ENCODE measurements around the gene CDH26. TPM values are rescaled to one million over a fixed set of nuclear protein-coding genes. Genes with fewer than 3 reads are reported as not detected.

The CDH26 gene
- total RNA-seq, 1 donor from 2014 or later, result not detected

GRCh38 chr20:59999502-59999901, 41.3 kb downstream of the CDH26 start:
- peaks cover 9% of the 10 kb centered on the region for H3K4me1 Mint-ChIP-seq (ENCODE audit: low read depth)
- DNase-seq (ENCODE audit: low spot score), result no peak
- H3K27ac Mint-ChIP-seq (ENCODE audit: unreplicated experiment), result no peak overlapping the region
- no peaks in the 10 kb centered on the region for H3K9me3 Mint-ChIP-seq (ENCODE audit: low read depth)
- no peak for TF ChIP-seq CTCF (IDR thresholded peaks at IDR 0.05)
- H3K36me3 Mint-ChIP-seq (ENCODE audit: low read depth), result no peaks in the 10 kb centered on the region
- no peak overlapping the region for H3K4me3 Mint-ChIP-seq (ENCODE audit: unreplicated experiment)
- peaks cover 2% of the 10 kb centered on the region for H3K27me3 Mint-ChIP-seq (ENCODE audit: low read depth)

GRCh38 chr20:60000271-60001042, 42.2 kb downstream of the CDH26 start:
- TF ChIP-seq CTCF (IDR thresholded peaks at IDR 0.05), result no peak

GRCh38 chr20:60001108-60001507, 42.9 kb downstream of the CDH26 start:
- no peak overlapping the region for H3K27ac Mint-ChIP-seq (ENCODE audit: unreplicated experiment)
- H3K27me3 Mint-ChIP-seq (ENCODE audit: low read depth), result peaks cover 2% of the 10 kb centered on the region
- no peak for TF ChIP-seq CTCF (IDR thresholded peaks at IDR 0.05)
- H3K36me3 Mint-ChIP-seq (ENCODE audit: low read depth), result no peaks in the 10 kb centered on the region
- H3K9me3 Mint-ChIP-seq (ENCODE audit: low read depth), result no peaks in the 10 kb centered on the region
- H3K4me1 Mint-ChIP-seq (ENCODE audit: low read depth), result peaks cover 9% of the 10 kb centered on the region
- no peak for DNase-seq (ENCODE audit: low spot score)
- H3K4me3 Mint-ChIP-seq (ENCODE audit: unreplicated experiment), result no peak overlapping the region

More at GRCh38 chr20:60000271-60001042, 42.2 kb downstream of the CDH26 start:
- peaks cover 9% of the 10 kb centered on the region for H3K4me1 Mint-ChIP-seq (ENCODE audit: low read depth)
- H3K9me3 Mint-ChIP-seq (ENCODE audit: low read depth), result no peaks in the 10 kb centered on the region
- H3K27ac Mint-ChIP-seq (ENCODE audit: unreplicated experiment), result no peak overlapping the region
- no peak overlapping the region for H3K4me3 Mint-ChIP-seq (ENCODE audit: unreplicated experiment)
- no peaks in the 10 kb centered on the region for H3K36me3 Mint-ChIP-seq (ENCODE audit: low read depth)
- H3K27me3 Mint-ChIP-seq (ENCODE audit: low read depth), result peaks cover 2% of the 10 kb centered on the region
- DNase-seq (ENCODE audit: low spot score), result no peak

- no peak for DNase-seq (ENCODE audit: low spot score)
- peaks cover 9% of the 10 kb centered on the region for H3K4me1 Mint-ChIP-seq (ENCODE audit: low read depth)
- H3K27me3 Mint-ChIP-seq (ENCODE audit: low read depth), result no peaks in the 10 kb centered on the region
- no peak overlapping the region for H3K27ac Mint-ChIP-seq (ENCODE audit: unreplicated experiment)
- no peak overlapping the region for H3K4me3 Mint-ChIP-seq (ENCODE audit: unreplicated experiment)
- TF ChIP-seq CTCF (IDR thresholded peaks at IDR 0.05), result no peak
- H3K36me3 Mint-ChIP-seq (ENCODE audit: low read depth), result no peaks in the 10 kb centered on the region
- H3K9me3 Mint-ChIP-seq (ENCODE audit: low read depth), result no peaks in the 10 kb centered on the region
Measured at GRCh38 chr20:60003776-60004175, 45.6 kb downstream of the CDH26 start.

- Mint-ChIP-seq H3K9me3 (ENCODE audit: low read depth) (no peaks in the 10 kb centered on the region), H3K27ac (ENCODE audit: unreplicated experiment) (no peak overlapping the region)
Measured at GRCh38 chr20:60006261-60006660, 48.0 kb downstream of the CDH26 start.

More at GRCh38 chr20:60006261-60006660, 48.0 kb downstream of the CDH26 start:
- Mint-ChIP-seq H3K36me3 (ENCODE audit: low read depth) (no peaks in the 10 kb centered on the region), H3K4me3 (ENCODE audit: unreplicated experiment) (no peak overlapping the region), H3K27me3 (ENCODE audit: low read depth) (peaks cover 2% of the 10 kb centered on the region), H3K4me1 (ENCODE audit: low read depth) (peaks cover under 1% of the 10 kb centered on the region)
- DNase-seq (ENCODE audit: low spot score), result no peak
- no peak for TF ChIP-seq CTCF (IDR thresholded peaks at IDR 0.05)

Data from chondrocyte (in vitro differentiated cells).